ENCODE data around the gene MACROD2.

The MACROD2 gene

DNA sequence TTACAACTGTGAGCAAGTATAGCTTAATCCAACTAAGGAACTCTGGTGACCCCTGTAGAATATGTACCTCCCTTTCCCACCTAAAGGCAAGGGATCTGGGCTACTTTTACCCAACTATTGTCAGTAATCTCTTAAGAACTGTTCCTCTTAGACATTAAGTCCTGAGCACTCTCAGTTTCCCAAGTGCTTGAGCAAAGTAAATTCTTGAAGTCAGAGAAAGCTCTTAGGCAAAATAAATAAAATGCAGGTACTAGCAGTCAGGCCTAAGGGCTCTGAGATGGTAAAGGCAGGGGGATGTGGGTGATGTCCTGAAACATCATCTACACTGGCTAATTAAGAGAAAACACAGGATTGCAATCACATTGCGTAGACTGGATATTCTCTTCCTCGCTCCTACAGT lies 788.5 kb downstream of the MACROD2 start:
- in situ Hi-C loops (cut with MboI; ENCODE audit: low sequenced_read_pairs), result no loop called here

DNA sequence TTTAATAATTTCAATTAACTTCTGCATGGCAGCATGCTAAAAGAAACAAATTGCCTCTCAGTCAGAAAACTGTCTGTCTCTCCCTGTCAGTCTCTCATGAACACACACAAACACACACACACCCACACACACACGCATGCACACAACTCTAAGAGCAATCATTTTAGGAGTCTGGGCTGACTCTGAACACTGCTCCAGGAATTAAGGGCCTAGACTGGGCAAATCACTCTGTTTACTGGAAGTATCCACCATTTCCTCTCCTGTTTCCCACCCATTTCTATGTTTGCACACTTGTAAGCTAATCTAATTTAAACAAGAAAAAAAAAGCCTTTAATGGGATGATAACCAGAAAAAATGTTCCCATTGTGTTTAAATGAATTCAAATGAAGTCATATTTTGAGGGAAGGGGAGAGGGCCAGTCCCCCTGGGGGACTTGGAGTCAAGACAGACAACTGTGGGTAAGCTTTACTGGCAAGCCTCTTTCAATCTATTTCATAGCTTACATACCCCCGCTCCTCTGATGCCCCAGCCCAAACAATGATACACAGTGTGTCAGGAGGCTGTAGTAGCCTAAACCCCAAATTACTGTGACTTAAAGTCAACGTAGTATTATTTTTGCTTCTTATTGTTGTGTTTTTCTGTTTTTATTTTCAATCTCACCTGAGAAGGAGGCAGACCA lies 789.9 kb downstream of the MACROD2 start:
- in situ Hi-C loops (cut with MboI; ENCODE audit: low sequenced_read_pairs), result no loop called here

DNA sequence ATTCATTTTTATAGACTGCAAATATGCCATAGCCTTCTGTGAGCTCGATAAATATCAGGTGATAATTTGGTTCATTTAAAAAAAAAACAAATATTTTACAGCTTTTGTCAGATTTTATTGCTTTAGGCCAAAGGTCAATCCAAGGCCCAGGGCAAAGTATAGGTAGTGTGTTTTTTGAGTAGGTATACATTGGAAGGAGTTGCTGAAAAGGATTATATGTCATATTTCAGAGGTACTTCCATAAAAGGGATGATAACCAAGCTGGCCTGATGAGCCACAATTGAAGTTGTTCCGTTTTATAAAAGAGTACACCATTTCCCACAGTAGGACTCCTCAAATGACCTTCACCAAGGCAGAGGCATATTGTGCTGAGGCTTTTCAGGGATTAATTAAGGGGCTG lies 794.9 kb downstream of the MACROD2 start:
- in situ Hi-C loops (cut with MboI; ENCODE audit: low sequenced_read_pairs), result no loop called here

DNA sequence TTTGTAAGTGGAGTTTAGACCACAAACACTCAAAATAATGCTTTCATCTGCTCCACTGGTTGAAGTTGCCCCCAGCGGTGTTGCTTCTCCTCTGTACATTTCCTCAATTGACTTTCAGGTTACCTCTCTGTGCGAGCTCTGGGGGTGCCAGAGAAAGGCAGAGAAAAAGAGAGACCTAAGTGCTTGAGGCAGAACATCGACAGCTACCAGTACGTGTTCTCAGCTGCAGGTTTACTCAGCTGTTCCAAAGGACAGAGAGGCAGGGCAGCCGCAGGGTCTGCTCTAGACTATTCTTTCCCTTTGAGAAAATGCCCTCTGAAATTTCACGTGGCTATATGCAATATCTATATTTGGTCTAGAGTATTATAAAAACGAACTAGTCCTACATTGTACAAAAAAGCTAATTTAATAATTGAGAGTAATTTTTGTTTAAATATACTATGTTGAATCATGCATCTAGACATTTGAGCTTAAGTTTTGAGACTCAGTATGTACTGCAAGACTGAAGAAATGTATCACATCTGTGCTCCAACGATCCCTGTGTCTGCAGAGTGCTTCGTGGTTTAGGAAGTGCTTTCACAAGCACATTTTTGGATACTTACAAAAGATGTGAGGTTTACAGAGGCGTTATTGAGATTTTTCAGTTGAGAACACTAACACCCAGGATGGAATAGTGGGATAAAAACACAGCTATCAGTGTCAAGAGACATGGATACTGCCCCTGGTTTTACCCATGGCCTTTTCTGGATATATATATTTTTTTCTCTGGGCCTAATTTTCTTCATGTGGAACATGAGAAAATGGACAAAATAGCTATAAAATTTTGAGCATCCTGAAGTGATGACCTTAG lies 795.7 kb downstream of the MACROD2 start:
- in situ Hi-C loops (cut with MboI; ENCODE audit: low sequenced_read_pairs), result no loop called here

DNA sequence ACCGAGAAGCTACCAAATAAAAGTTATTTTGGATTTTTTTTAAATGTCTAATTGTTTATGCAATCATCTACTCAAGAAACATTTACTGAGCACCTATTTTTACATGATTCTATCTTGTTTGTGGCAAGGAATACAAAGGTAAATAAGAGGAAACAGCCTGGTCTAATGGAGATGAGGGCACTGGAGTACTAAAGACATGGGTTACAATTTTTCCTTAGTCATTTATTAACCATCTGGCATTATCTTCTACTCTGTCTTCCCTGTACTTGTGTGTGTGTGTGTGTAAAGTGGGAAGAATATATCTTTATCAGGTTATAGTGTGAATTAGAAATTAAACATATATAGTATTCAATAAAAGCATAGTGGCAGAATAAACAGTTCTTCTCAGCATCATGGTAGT lies 797.6 kb downstream of the MACROD2 start:
- in situ Hi-C loops (cut with MboI; ENCODE audit: low sequenced_read_pairs), result no loop called here

DNA sequence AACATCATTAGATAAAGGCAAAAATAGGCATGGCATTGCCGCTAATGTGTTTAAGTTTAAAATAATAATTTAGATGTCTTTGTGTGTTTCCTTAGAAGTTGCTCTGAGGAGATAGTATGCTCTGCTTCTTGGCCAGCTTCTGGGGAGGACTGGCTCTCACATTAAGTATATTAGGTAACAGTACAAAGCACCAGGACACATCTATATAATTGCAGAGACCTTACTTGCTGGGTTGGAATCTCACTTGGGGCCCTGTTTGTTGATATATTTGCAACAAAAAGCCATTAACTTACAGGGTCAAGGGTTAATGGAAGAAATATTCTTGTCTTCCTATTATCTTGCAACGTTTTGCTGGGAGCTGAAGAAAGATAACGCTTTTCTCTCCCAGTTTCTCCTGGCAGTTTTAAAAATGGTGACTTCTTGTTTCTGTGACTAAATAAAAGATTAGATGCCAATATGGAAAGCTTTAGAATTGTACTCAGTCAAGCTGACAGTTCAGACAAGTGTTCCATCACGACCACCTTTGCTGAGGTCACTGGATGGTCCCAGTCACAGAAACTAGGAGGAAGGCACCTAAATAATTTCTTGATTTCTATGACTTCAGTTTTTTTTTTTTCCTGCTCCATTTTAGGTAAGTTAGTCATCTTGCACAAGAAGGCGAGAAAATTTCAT lies 804.4 kb downstream of the MACROD2 start:
- in situ Hi-C loops (cut with MboI; ENCODE audit: low sequenced_read_pairs), result no loop called here

DNA sequence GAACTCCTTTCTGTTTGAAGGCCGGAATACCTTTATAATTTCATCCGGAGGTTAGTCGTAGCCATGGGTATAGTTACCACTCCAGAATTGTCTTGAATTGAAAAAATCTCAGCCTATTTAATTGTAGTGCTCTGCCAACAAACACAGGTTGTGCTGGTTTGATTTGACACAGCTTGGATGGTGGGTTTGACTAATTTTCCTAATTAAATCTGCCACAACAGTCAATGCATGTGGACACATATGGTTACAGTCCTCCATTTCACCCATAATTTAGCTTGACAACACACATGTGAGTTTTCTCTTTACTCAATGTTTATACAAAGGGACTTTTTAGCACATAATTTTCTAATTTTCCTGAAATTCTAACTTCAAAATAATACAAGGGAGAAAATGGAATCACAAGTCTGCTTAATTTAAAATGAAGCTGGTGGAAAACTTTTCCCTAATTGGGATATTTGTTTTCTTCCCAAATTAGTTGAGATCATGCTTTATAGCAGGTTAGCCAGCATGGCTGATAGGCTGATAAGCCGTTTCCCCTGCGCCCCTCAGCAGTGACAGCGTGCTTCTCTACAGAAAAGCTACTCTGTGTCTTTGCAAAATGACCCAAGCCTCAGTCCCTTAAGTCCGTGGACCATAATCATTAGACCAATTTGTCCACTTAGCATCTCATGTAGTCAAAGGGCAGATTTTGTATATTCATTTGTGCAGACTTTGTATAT lies 805.5 kb downstream of the MACROD2 start:
- in situ Hi-C loops (cut with MboI; ENCODE audit: low sequenced_read_pairs), result no loop called here

DNA sequence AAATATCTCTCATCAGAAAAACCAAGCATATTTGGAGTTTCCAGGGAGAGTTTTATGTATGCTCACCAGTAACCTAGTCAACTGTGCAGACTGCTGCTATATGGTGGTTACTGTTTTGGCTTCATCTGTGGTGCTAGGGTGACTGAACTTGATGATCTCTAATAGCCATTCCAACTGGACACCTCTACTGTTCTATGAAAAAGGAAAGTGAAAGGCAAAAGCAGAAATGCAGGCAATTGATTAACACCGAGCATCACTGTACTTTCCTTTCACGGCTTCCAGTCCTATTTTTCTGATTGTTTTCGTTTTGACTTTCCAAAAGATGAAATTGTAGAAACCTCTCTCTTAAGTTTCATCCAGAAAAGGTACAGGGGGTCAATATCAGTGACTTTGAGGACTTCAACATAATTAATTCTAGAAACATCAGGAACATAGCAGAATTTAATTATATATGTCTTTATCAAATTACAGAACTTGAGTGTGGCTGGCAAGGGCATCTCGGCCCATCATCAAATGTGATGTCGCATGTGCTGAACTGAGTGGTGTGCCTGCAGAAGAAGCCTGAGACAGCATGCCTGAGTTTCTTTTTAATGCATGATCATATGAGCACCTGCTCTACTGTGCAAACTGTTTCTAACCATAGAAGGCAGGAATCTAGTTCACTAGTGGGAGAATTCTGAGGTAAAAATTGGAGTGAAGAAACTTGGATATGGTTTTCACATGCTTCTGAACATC lies 806.4 kb downstream of the MACROD2 start:
- in situ Hi-C loops (cut with MboI; ENCODE audit: low sequenced_read_pairs), result no loop called here

DNA sequence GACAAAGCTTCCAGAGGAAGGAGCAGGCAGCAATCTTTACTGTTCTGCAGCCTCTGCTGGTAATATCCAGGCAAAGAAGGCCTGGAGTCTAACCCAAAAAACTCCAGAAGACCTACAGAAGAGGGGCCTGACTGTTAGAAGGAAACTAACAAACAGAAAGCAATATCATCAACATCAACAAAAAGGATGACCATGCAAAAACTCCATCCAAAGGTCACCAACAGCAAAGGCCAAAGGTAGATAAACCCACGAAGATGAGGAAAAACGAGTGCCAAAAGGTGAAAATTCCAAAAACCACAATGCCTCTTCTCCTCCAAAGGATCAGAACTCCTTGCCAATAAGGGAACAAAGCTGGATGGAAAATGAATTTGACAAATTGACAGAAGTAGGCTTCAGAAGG lies 811.9 kb downstream of the MACROD2 start:
- in situ Hi-C loops (cut with MboI; ENCODE audit: low sequenced_read_pairs), result no loop called here

DNA sequence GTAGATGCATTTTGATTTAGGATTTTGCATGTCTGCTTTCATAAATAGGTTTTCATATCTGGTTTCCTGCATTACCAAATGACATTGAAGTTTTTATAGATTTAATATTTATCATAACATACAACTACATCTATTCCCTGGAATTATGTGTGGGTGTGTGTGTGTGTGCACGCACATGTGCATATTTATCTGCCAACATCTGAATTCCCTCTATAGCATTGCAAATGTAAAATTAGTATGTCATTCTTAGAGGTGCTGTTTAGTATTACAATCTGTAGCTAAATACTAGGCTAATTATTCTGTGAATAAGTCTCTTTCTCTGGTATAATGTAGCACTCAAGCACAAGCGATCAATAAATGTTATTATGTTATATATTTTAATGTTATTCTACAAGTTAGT lies 820.0 kb downstream of the MACROD2 start:
- in situ Hi-C loops (cut with MboI; ENCODE audit: low sequenced_read_pairs), result no loop called here

DNA sequence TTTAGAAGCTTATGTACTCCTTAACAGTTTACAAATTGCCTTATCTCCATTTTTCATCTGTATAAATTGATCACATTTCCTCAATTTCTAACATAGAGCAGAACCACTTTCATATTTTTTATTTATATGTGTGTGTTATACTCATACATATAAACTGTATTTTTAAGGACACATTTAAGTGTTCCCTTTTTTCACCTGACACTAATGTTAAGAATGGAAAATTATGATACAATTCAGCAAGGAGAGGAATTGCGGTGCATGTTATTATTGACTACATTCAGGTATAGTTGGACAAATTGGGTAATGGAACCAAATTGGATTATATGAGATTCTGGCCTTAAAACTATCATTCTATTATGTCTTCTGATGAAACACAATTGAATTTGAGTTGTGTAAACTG lies 821.2 kb downstream of the MACROD2 start:
- in situ Hi-C loops (cut with MboI; ENCODE audit: low sequenced_read_pairs), result no loop called here

DNA sequence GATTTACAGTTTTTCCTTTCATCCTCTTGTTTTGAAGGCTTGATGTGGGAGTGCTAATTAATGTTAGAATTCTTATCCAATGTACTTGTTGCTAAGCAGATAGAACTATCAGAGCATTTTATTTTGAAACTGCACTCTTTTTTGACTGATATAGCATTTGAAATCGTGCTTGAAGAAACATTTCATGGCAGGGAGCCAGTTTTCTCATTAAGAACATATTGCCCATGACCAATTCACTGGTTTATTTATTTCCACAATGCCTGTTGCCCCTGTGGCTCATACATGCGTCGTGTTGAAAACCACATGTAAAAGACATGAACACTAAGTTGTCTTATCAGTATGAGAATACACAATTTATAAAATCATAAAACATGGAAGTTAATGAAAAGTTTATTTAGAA lies 821.8 kb downstream of the MACROD2 start:
- in situ Hi-C loops (cut with MboI; ENCODE audit: low sequenced_read_pairs), result no loop called here

DNA sequence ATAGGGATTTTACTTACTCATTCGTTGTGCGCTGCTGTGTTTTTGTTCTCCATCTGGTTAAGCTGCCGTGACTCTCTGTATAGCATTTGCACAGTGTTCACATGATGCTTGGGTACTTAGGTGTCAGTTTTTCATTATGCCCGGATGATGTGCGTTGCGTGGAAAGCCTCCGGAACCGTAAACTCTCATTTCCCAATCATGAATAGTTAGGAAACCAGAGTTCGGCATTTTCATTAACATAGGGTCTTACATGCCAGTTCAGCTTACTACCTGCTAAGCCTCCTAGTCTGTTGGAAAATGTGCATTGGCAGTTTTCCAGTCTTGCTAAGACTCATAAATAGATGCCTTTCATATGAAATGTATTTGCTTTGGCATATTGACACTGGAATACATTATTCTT lies 825.5 kb downstream of the MACROD2 start:
- in situ Hi-C loops (cut with MboI; ENCODE audit: low sequenced_read_pairs), result no loop called here

DNA sequence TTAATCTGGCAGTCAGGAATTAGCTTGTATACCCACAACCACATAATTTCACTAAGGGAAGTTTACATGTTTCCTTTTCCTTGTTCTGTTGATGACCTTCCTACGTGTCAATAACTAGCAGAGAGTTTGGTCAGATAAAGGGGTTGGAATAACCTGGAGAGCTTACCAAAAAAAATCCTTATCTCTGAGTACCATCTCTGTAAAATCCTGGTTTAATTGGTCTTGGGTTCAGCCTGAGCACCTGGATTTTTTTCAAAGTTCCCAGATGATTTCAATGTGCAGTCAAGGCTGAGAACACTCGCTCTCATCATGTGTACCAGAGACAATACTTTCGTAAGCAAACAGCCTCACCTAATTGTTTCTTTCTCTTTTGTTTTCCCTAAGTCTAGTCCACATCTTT lies 825.9 kb downstream of the MACROD2 start:
- in situ Hi-C loops (cut with MboI; ENCODE audit: low sequenced_read_pairs), result no loop called here

DNA sequence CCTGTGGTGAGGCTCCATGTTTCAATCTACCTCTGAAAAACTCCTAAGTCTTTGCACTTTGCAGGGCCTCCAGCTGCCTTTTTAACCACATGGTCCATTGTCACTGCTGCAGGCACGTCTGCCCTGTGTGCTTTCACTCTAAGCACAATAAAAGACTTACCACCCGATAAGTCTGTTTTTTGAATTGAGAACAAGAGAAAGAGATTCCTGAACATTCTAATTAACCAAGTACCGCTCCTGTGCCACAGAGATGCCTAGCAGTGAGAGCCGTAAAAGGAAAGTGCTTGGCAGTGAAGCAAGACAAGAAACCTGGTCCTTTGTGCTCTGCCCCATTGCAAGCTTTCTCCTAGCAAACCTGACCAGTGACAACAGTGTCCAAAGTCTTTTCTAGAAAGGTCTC lies 829.7 kb downstream of the MACROD2 start:
- in situ Hi-C loops (cut with MboI; ENCODE audit: low sequenced_read_pairs), result no loop called here

DNA sequence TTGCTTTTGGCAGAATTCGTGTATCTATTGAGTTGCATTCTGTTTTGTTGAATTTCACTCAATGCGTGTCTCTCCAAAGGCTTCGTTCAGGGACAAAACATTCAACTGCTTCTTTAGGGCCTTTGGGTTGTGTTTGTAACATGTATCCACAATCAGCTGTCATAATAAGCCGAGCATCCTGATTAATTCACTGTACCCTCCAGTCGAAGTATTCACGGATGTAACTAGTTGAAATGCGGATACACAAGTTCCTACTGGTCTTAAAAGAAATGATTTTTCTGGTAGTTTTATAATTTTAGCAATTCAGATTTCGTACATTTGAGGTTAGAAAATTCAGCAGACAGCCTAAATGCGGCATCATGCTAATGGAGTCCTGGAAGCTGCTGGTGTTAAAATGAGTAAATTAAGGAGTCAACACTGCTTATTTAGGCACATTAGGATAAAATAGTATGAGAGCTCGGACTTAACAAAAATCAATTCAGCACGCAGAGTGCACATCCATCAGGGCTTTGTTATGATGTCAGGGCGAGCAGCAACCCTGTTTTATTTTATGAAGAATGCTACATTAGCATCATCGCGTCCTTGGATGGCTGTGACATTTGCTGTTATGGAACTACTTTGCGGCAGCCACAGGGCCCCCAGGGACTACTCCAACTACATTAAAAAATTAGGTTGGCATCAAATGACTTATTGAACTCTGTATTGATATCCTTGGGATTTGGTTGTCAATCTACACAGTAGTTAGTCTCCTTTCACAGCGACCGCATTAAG lies 831.4 kb downstream of the MACROD2 start:
- in situ Hi-C loops (cut with MboI; ENCODE audit: low sequenced_read_pairs), result no loop called here

DNA sequence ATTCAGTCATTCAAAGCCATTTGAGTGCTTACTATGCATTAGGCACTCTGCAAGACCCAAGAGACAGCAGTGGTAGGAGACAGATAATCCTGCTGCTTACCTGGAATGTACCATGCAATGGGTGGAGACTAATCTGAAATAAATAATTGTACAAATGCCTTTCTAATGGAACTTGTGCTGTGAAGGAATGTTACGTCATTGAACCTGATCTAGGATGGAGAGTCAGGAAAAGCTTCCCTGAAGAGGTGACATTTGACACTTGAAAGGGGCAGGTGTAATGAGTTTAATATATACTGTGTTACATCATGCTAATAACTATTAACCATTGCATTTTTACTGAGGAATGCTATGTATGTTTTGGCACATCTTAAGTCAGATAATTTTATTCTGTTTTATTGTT lies 833.1 kb downstream of the MACROD2 start:
- in situ Hi-C loops (cut with MboI; ENCODE audit: low sequenced_read_pairs), result no loop called here

DNA sequence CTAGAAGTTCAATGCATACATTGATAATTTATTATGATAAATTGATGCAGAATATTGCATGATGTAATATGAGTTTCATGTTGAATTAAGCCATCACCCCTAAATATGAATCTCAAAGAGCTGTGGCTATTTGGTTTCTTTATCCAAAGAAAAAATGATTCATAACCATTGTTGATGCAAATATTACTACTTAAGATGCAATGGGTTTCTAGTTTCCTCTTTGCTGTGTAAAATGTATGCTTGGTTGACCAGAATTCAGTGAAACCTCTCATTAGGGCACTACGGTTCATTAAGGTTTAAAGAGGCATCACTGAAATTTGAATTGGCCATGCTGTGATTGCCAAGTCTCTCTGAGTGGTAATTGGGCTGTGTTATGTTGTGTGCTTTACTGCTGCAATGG lies 834.6 kb downstream of the MACROD2 start:
- in situ Hi-C loops (cut with MboI; ENCODE audit: low sequenced_read_pairs), result no loop called here

DNA sequence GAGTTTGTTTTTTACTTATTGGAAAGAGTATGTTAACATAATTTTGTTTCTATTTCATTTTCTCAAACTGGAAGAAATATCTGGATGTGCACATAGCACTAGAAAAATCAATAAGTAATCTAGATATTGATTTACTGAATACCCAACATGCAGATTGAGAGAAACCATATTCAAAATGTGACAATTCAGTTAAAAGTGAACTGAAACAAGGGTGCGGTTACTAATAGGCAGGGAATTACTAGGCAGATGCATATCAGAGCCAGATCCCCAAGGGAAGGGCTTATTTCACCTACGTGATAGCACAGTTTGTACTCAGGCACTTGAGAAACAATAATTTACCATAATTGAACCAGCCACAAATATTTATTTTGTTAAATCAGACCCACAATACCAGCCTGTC lies 835.1 kb downstream of the MACROD2 start:
- in situ Hi-C loops (cut with MboI; ENCODE audit: low sequenced_read_pairs), result no loop called here

DNA sequence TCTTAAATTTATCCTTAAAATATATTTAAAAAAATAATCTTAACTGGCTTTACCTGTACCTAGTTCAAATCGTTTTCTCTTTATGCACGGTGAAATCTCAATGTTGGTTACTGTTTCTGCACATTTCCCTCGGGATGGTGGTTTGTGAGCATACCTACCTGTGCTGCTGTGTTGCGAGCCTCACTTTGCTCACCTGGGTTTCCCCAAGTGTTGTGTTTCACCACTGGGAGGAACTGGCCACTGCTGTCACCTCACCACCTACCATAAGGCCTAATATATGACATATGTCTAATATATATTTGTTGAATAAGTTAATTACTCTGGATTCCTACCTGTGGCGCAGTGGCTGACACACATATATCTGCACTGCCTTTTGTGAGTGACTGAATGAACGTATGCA lies 835.6 kb downstream of the MACROD2 start:
- in situ Hi-C loops (cut with MboI; ENCODE audit: low sequenced_read_pairs), result no loop called here

Data from HL-60/S4 (cell line).